HEK293T (cell line): ENCODE data around the gene ASIC5.

Experiments used
- BHLHE40 ChIP-seq: fragments of 450-650 bp; IDR thresholded peaks from 2 replicates; pipeline ENCODE4 v1.6.1; 2016; ENCODE audit warnings: mild to moderate bottlenecking, moderate library complexity, borderline replicate concordance
- ELF4 ChIP-seq: fragments of 450-650 bp; IDR thresholded peaks from 2 replicates; pipeline ENCODE4 v1.6.1; 2017; ENCODE audit warnings: antibody characterized with exemption
- FOXK2 ChIP-seq: fragments of 450-650 bp; IDR thresholded peaks from 2 replicates; pipeline ENCODE4 v1.6.1; 2016; ENCODE audit warnings: mild to moderate bottlenecking
- FOXM1 ChIP-seq: fragments of 450-650 bp; IDR thresholded peaks from 2 replicates; pipeline ENCODE4 v1.6.1; 2017; ENCODE audit warnings: mild to moderate bottlenecking, borderline replicate concordance
- HDGF ChIP-seq: fragments of 450-650 bp; IDR thresholded peaks from 2 replicates; pipeline ENCODE4 v1.6.1; 2017; ENCODE audit warnings: antibody characterized with exemption, borderline replicate concordance
- NFRKB ChIP-seq: fragments of 450-650 bp; IDR thresholded peaks from 2 replicates; pipeline ENCODE4 v1.6.1; 2016; ENCODE audit warnings: mild to moderate bottlenecking, moderate library complexity
- SP1 ChIP-seq: fragments of 450-650 bp; IDR thresholded peaks from 2 replicates; pipeline ENCODE4 v1.6.1; 2017
- TARDBP ChIP-seq: fragments of 450-650 bp; IDR thresholded peaks from 2 replicates; pipeline ENCODE4 v1.6.1; 2016
- ZNF384 ChIP-seq: fragments of 450-650 bp; IDR thresholded peaks from 2 replicates; pipeline ENCODE4 v1.6.1; 2016

GRCh38 chr4:155866177-155866576 is at the start of gene ASIC5:
- TF ChIP-seq FOXK2 (no peak), SP1 (no peak), ELF4 (no peak), ZNF384 (no peak), BHLHE40 (no peak), FOXM1 (no peak), TARDBP (no peak), NFRKB (no peak), HDGF (no peak)
